PFSK-1 (cell line): ENCODE results near the gene CRADD.

ENCODE experiments used
- FOXP2 ChIP-seq: optimal IDR thresholded peaks from 2 replicates; pipeline ENCODE3; 2011; ENCODE audit warnings: borderline replicate concordance, control low read depth, inconsistent platforms; ENCODE audit not compliant: insufficient read depth; ENCODE audit errors: extremely low read length, extremely low read depth
- POLR2AphosphoS5 ChIP-seq: IDR thresholded peaks from 2 replicates; pipeline ENCODE4 v1.6.1; 2012; ENCODE audit warnings: low read depth, mild to moderate bottlenecking, control low read depth, low read length, moderate library complexity
- REST ChIP-seq, 2 experiments: IDR thresholded peaks; 2 replicates each; pipeline versions ENCODE4 v1.6.1 to v1.8.0; 2011 to 2012; ENCODE audit warnings: low read depth in 2 of 2, low read length in 2 of 2, control low read depth in 1 of 2, inconsistent platforms in 1 of 2, mild to moderate bottlenecking in 1 of 2, moderate library complexity in 1 of 2; ENCODE audit not compliant: insufficient read depth in 1 of 2
- SIN3A ChIP-seq: IDR thresholded peaks from 2 replicates; pipeline ENCODE4 v1.6.1; 2012; ENCODE audit warnings: mild to moderate bottlenecking, low read length, moderate library complexity, borderline replicate concordance; ENCODE audit not compliant: insufficient read depth

- TF ChIP-seq POLR2AphosphoS5, result no peak
- TF ChIP-seq SIN3A, result no peak
- no peak for TF ChIP-seq FOXP2
- no peak for TF ChIP-seq REST (IDR thresholded peaks at IDR 0.05; ENCODE audit: insufficient read depth in 1 of 2, low read depth in 2 of 2, low read length in 2 of 2)
These were observed 38.2 kb upstream of the CRADD start for GRCh38 chr12:93638954-93639353.
